ENCODE measurements around the gene STAP2.
"Not testable (repeated sequence)": the region's sequence is repeated elsewhere in the genome, so short reads cannot be mapped to it uniquely, and the experiment has no call there.

Gene STAP2

DNA sequence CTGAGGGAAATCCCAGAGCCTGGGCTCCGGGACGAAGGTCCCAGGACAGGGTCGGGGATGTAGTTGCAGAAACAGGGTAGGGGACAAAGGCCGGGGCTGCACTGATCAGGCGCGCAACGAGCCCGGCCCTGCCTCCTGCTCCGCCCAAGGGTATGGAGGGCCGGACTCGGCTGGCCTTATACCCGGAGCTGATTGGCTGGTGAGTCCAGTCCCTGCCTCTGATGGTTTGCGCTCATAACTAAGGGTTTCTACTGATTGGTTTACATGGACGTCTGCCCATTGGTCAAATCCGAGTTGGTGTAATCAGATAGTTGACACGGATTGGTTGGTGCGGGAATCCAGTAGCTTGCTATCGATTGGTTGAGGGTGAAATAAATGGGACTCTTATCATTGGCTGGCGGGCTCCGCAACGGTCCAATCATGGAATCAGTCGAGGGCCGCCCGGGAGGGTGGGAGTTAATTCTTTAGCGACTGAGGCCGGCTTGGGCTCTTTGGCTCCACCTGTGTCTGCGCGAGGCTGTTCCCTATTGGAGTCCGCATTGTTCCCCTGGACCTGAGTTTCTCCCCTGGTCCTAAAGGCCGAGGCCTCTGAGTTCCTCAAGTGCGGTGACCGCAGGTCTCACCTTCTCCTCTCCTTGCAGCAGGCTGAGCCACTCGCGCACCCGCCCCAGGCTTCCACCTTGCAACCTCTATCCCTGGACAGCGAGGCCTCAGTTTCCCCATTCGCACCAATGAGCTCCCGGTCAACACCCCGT is 4.2 kb upstream of the STAP2 start:
- in situ Hi-C loops (cut with HindIII; ENCODE audit: low pct_ligation_motif_present, low pct_unique_long_range_greater_than_20kb, low sequenced_read_pairs), result no loop called here
- DNase-seq, result peak; percentile 99

GRCh38 chr19:4342314-4342614 is 3.6 kb upstream of the STAP2 start:
- DNase-seq, result no peak
- in situ Hi-C loops (cut with HindIII; ENCODE audit: low pct_ligation_motif_present, low pct_unique_long_range_greater_than_20kb, low sequenced_read_pairs), result no loop called here

- in situ Hi-C loops (cut with HindIII; ENCODE audit: low pct_ligation_motif_present, low pct_unique_long_range_greater_than_20kb, low sequenced_read_pairs), result no loop called here
- no peak for DNase-seq
Measured at GRCh38 chr19:4337906-4338440, 654 bp downstream of the STAP2 start.

GRCh38 chr19:4334929-4335570 is 3.6 kb downstream of the STAP2 start:
- DNase-seq, result no peak
- in situ Hi-C loops (cut with HindIII; ENCODE audit: low pct_ligation_motif_present, low pct_unique_long_range_greater_than_20kb, low sequenced_read_pairs), result no loop called here

DNA sequence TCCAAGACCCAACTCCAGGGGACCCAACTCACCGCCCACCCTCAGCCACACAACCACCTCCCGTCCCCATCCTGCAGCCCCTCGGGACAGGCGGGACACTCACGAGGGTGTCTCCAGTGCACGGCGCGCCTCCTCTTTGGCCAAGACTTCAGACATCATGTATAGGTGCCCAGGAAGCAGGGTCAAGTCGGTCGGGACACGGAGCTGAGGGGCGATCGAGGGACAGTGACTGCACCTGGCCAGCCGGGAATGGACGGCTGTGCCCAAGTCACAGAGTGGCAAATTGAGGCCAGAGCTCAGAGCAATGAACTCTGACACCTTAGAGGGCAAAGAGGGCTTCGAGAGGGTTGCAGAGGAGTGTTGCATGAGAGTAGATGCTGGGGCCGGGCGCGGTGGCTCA is 8.8 kb downstream of the STAP2 start:
- in situ Hi-C loops (cut with HindIII; ENCODE audit: low pct_ligation_motif_present, low pct_unique_long_range_greater_than_20kb, low sequenced_read_pairs), result no loop called here
- no peak for DNase-seq

- in situ Hi-C loops (cut with HindIII; ENCODE audit: low pct_ligation_motif_present, low pct_unique_long_range_greater_than_20kb, low sequenced_read_pairs); DNase-seq: not testable (repeated sequence)
Measured at GRCh38 chr19:4328991-4329681, 9.5 kb downstream of the STAP2 start.

DNA sequence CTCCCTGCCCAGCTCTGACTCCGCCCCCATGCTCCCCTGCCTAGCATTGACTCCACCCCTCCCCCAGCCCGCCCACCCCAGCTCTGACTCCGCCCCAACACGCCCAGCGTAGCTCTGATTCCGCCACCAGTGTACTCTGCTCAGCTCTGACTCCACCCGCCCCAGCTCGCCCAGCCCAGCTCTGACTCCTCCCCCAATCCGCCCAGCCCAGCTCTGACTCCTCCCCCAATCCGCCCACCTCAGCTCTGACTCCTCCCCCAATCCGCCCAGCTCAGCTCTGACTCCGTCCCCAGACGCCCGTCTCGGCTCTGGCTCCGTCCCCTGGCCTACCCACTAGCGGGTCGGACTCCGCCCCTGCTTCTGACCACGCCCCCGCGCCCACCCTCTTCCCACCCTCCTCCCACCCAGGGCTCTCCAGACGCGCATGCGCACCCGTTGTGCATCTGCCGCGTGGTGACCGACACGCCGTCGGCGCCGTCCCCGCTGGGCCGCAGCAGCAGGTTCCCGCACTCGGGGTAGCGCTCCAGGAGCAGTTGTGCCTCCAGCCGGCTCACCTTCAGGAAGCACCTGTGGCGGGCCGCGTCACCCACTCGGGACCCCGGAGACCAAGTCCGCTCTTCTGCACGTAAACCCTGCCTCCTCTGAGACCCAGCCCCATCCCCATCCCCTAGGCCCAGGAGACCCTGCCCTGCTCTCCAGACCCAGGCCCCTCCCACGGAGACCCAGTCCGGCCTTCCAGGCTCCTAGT is 10.2 kb downstream of the STAP2 start:
- in situ Hi-C loops (cut with HindIII; ENCODE audit: low pct_ligation_motif_present, low pct_unique_long_range_greater_than_20kb, low sequenced_read_pairs), result no loop called here
- no peak for DNase-seq

DNA sequence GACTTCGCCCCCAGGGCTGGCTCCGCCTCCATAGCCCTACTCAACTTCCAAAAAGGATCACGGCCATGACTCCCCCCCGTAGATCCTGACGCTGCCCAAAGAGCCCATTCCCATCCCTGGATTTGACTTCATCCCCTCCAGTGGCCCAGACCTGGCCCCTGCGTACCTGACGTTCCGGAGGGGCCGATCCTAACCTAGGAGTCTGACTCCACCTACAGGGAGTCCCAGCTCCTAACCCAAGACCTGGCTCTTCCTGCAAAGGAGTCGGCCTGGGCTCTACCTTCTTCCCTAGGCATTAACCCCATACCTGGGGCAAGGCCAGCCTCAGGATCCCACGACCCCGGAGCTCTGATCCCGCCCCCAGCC is 10.8 kb downstream of the STAP2 start:
- in situ Hi-C loops (cut with HindIII; ENCODE audit: low pct_ligation_motif_present, low pct_unique_long_range_greater_than_20kb, low sequenced_read_pairs), result no loop called here
- DNase-seq, result no peak

GRCh38 chr19:4327252-4327876 is 11.3 kb downstream of the STAP2 start:
- no peak for DNase-seq
- in situ Hi-C loops (cut with HindIII; ENCODE audit: low pct_ligation_motif_present, low pct_unique_long_range_greater_than_20kb, low sequenced_read_pairs), result no loop called here

DNA sequence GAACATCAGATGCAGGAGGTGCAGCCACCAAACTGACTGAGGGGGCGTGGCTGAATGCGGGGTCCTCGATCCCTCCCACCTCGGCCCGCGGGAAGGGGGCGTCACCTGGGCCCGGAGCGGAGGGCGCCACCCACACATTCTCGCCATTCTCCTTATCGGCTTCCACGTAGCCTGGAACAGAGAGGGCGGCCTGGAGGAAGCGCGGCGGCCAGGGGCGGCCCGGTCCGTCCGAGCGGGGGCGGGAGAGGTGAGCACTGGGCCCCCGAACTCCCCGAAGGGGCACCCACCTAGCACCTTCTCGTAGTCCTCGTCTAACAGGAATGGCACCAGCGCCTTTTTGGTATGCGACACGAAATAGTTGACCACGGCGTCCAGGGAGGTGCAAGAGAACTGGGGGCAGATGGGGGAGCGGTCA is 11.8 kb downstream of the STAP2 start:
- no peak for DNase-seq
- in situ Hi-C loops (cut with HindIII; ENCODE audit: low pct_ligation_motif_present, low pct_unique_long_range_greater_than_20kb, low sequenced_read_pairs), result no loop called here

GRCh38 chr19:4326215-4326836 is 12.3 kb downstream of the STAP2 start:
- in situ Hi-C loops (cut with HindIII; ENCODE audit: low pct_ligation_motif_present, low pct_unique_long_range_greater_than_20kb, low sequenced_read_pairs), result no loop called here
- no peak for DNase-seq

GRCh38 chr19:4324228-4324627 is 14.4 kb downstream of the STAP2 start:
- no peak for DNase-seq
- in situ Hi-C loops (cut with HindIII; ENCODE audit: low pct_ligation_motif_present, low pct_unique_long_range_greater_than_20kb, low sequenced_read_pairs), result no loop called here

GRCh38 chr19:4323692-4324091 is 14.9 kb downstream of the STAP2 start:
- no peak for DNase-seq
- in situ Hi-C loops (cut with HindIII; ENCODE audit: low pct_ligation_motif_present, low pct_unique_long_range_greater_than_20kb, low sequenced_read_pairs), result no loop called here

DNA sequence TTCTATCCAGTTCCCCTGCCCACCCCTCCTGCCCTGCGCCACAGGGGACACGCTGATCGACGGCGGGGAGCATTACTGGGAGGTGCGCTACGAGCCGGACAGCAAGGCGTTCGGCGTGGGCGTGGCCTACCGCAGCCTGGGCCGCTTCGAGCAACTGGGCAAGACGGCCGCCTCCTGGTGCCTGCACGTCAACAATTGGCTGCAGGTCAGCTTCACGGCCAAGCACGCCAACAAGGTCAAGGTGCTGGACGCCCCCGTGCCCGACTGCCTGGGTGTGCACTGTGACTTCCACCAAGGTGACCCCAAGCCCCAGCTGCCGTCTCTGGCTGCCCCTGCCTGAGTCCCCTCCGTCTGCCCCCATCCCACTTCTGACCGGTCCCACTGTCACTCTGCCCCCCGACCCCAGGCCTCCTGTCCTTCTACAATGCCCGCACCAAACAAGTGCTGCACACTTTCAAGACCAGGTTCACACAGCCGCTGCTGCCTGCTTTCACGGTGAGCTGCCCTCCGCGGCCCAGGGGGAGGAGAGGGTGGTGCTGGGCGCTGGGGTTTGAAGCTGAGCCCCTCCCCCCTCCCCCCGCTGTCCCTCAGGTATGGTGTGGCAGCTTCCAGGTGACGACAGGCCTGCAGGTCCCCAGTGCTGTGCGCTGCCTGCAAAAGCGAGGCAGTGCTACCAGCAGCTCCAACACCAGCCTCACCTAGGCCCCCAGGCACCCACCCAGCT is 15.5 kb downstream of the STAP2 start:
- DNase-seq, result no peak
- in situ Hi-C loops (cut with HindIII; ENCODE audit: low pct_ligation_motif_present, low pct_unique_long_range_greater_than_20kb, low sequenced_read_pairs), result no loop called here

GRCh38 chr19:4320419-4320818 is 18.2 kb downstream of the STAP2 start:
- in situ Hi-C loops (cut with HindIII; ENCODE audit: low pct_ligation_motif_present, low pct_unique_long_range_greater_than_20kb, low sequenced_read_pairs), result no loop called here
- DNase-seq, result no peak

GRCh38 chr19:4319067-4319718 is 19.4 kb downstream of the STAP2 start:
- in situ Hi-C loops (cut with HindIII; ENCODE audit: low pct_ligation_motif_present, low pct_unique_long_range_greater_than_20kb, low sequenced_read_pairs), result no loop called here
- DNase-seq, result no peak

GRCh38 chr19:4318460-4318859 is 20.2 kb downstream of the STAP2 start:
- no peak for DNase-seq
- in situ Hi-C loops (cut with HindIII; ENCODE audit: low pct_ligation_motif_present, low pct_unique_long_range_greater_than_20kb, low sequenced_read_pairs), result no loop called here
